ENCODE measurements around the gene ZBTB20. TPM values are rescaled to one million over a fixed set of nuclear protein-coding genes. Genes with fewer than 3 reads are reported as not detected.

ZBTB20 gene
- total and polyA plus RNA-seq, 2 donors (not counting 1 experiment from before 2014, with no cell fraction given): 4.0 to 123 TPM

GRCh38 chr3:114903213-114903612 lies 243.9 kb downstream of the ZBTB20 start:
- CTCF ChIA-PET: interaction anchor here (0.7 kb wide), 1 partner anchor 41 kb away, joined by 4 read pairs; no protein-coding TSS in a partner anchor
- H3K27me3 ChIP-seq (replicated peaks in 1 of 4; ENCODE audit: control extremely low read depth in 1 of 4, control insufficient read depth in 3 of 4, insufficient read depth in 4 of 4, low read length in 3 of 4): no peaks in the 10 kb centered on the region
- H3K9ac ChIP-seq (ENCODE audit: low read length): no peak overlapping the region
- POLR2A ChIA-PET: no interaction called here
- H4K20me1 ChIP-seq (ENCODE audit: control insufficient read depth, insufficient read depth, low read length, poor library complexity, severe bottlenecking): no peaks in the 10 kb centered on the region
- no peaks in the 10 kb centered on the region for H3K27me3 Mint-ChIP-seq
- no peak for ATAC-seq (ENCODE audit: low read depth)
- H3K4me1 Mint-ChIP-seq: peaks cover 16% of the 10 kb centered on the region
- no peaks in the 10 kb centered on the region for H3K9me3 ChIP-seq (ENCODE audit: control extremely low read depth in 1 of 3, control insufficient read depth in 2 of 3, insufficient read depth in 1 of 3, low read length in 2 of 3)
- no peak overlapping the region for H3K4me3 ChIP-seq (ENCODE audit: control extremely low read depth in 1 of 5, extremely low read depth in 1 of 5, insufficient read depth in 1 of 5, low read depth in 2 of 5, low read length in 4 of 5)
- H3K4me1 ChIP-seq (ENCODE audit: control insufficient read depth in 2 of 2, insufficient read depth in 2 of 2, low read length in 2 of 2): no peaks in the 10 kb centered on the region
- no peak overlapping the region for H3K4me3 Mint-ChIP-seq
- TF ChIP-seq, protein P1, sequence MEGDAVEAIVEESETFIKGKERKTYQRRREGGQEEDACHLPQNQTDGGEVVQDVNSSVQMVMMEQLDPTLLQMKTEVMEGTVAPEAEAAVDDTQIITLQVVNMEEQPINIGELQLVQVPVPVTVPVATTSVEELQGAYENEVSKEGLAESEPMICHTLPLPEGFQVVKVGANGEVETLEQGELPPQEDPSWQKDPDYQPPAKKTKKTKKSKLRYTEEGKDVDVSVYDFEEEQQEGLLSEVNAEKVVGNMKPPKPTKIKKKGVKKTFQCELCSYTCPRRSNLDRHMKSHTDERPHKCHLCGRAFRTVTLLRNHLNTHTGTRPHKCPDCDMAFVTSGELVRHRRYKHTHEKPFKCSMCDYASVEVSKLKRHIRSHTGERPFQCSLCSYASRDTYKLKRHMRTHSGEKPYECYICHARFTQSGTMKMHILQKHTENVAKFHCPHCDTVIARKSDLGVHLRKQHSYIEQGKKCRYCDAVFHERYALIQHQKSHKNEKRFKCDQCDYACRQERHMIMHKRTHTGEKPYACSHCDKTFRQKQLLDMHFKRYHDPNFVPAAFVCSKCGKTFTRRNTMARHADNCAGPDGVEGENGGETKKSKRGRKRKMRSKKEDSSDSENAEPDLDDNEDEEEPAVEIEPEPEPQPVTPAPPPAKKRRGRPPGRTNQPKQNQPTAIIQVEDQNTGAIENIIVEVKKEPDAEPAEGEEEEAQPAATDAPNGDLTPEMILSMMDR (IDR thresholded peaks at IDR 0.05): no peak
- no peak for TF ChIP-seq EZH2 (IDR thresholded peaks at IDR 0.05; ENCODE audit: borderline replicate concordance, insufficient read depth, low read depth, low read length, poor library complexity, severe bottlenecking)
- WGBS (ENCODE audit: insufficient coverage): 50% methylated on average over 1 of the region's 1 CpG
- H2AFZ ChIP-seq (ENCODE audit: insufficient read depth, low read depth, low read length, poor library complexity, severe bottlenecking): no peak overlapping the region
- H3K9me3 Mint-ChIP-seq (ENCODE audit: insufficient read depth): no peaks in the 10 kb centered on the region
- H3K79me2 ChIP-seq (ENCODE audit: control insufficient read depth, insufficient read depth, low read length): no peaks in the 10 kb centered on the region
- no peak overlapping the region for H3K27ac ChIP-seq (ENCODE audit: low read length in 2 of 2)
- no peak overlapping the region for H3K4me2 ChIP-seq (replicated peaks; ENCODE audit: low read depth, low read length, poor library complexity, severe bottlenecking)
- H3K36me3 ChIP-seq (replicated peaks in 1 of 2; ENCODE audit: control extremely low read depth in 1 of 2, control insufficient read depth in 1 of 2, extremely low read depth in 1 of 2, insufficient read depth in 2 of 2, low read length in 1 of 2): peaks cover 0 to 3% of the 10 kb centered on the region in 2 experiments
- no peak overlapping the region for H3K27ac Mint-ChIP-seq
- DNase-seq: no peak
- intact Hi-C loops (cut with micrococcal nuclease): no loop called here

GRCh38 chr3:114902691-114903101 lies 244.4 kb downstream of the ZBTB20 start:
- H3K27ac Mint-ChIP-seq: no peak overlapping the region
- no peaks in the 10 kb centered on the region for H4K20me1 ChIP-seq (ENCODE audit: control insufficient read depth, insufficient read depth, low read length, poor library complexity, severe bottlenecking)
- no peaks in the 10 kb centered on the region for H3K4me1 ChIP-seq (ENCODE audit: control insufficient read depth in 2 of 2, insufficient read depth in 2 of 2, low read length in 2 of 2)
- TF ChIP-seq, protein P1 (IDR thresholded peaks at IDR 0.05): no peak
- no peak for TF ChIP-seq EZH2 (IDR thresholded peaks at IDR 0.05; ENCODE audit: borderline replicate concordance, insufficient read depth, low read depth, low read length, poor library complexity, severe bottlenecking)
- H3K9me3 Mint-ChIP-seq (ENCODE audit: insufficient read depth): no peaks in the 10 kb centered on the region
- H3K9me3 ChIP-seq (ENCODE audit: control extremely low read depth in 1 of 3, control insufficient read depth in 2 of 3, insufficient read depth in 1 of 3, low read length in 2 of 3): no peaks in the 10 kb centered on the region
- POLR2A ChIA-PET: no interaction called here
- CTCF ChIA-PET: interaction anchor here (0.7 kb wide), 1 partner anchor 40 kb away, joined by 4 read pairs; no protein-coding TSS in a partner anchor
- no peak overlapping the region for H3K4me3 ChIP-seq (ENCODE audit: control extremely low read depth in 1 of 5, extremely low read depth in 1 of 5, insufficient read depth in 1 of 5, low read depth in 2 of 5, low read length in 4 of 5)
- no peak overlapping the region for H3K9ac ChIP-seq (ENCODE audit: low read length)
- H3K27me3 Mint-ChIP-seq: no peaks in the 10 kb centered on the region
- H3K4me2 ChIP-seq (replicated peaks; ENCODE audit: low read depth, low read length, poor library complexity, severe bottlenecking): no peak overlapping the region
- peaks cover 0 to 3% of the 10 kb centered on the region in 2 experiments for H3K36me3 ChIP-seq (replicated peaks in 1 of 2; ENCODE audit: control extremely low read depth in 1 of 2, control insufficient read depth in 1 of 2, extremely low read depth in 1 of 2, insufficient read depth in 2 of 2, low read length in 1 of 2)
- H3K79me2 ChIP-seq (ENCODE audit: control insufficient read depth, insufficient read depth, low read length): no peaks in the 10 kb centered on the region
- ATAC-seq (ENCODE audit: low read depth): no peak
- H3K27me3 ChIP-seq (replicated peaks in 1 of 4; ENCODE audit: control extremely low read depth in 1 of 4, control insufficient read depth in 3 of 4, insufficient read depth in 4 of 4, low read length in 3 of 4): no peaks in the 10 kb centered on the region
- peaks cover 16% of the 10 kb centered on the region for H3K4me1 Mint-ChIP-seq
- intact Hi-C loops (cut with micrococcal nuclease): no loop called here
- no peak for DNase-seq
- H3K4me3 Mint-ChIP-seq: no peak overlapping the region
- no peak overlapping the region for H2AFZ ChIP-seq (ENCODE audit: insufficient read depth, low read depth, low read length, poor library complexity, severe bottlenecking)
- H3K27ac ChIP-seq (ENCODE audit: low read length in 2 of 2): no peak overlapping the region

Measured in B cell (primary cell).